ENCODE data around the gene ETV3L.

DNA sequence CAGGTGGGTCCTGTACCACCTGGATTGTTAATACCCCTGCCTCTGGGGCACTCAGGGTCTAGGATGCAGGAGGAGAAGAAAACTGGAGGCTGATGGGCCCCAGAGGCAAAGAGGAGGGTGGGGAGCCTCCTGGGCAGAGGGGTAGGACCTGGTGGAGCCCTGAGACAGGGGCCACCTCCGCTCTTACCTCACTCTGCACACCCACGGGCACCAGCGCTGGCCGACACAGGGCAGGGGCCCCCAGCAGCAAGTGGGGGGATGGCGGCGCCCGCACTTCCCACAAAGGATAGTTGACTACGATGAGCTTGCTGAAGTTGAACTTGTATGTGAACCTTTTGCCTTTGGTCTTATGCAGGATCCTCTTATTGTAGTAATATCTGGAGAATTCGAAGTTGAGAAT is 1.1 kb downstream of the ETV3L start:
- TF ChIP-seq POLR2A (IDR thresholded peaks at IDR 0.05) (no peak), POLR2AphosphoS5 (IDR thresholded peaks at IDR 0.05) (no peak)

All from transverse colon (tissue), 3 donors.